ENCODE data around the gene ENGASE.

ENGASE gene

DNA sequence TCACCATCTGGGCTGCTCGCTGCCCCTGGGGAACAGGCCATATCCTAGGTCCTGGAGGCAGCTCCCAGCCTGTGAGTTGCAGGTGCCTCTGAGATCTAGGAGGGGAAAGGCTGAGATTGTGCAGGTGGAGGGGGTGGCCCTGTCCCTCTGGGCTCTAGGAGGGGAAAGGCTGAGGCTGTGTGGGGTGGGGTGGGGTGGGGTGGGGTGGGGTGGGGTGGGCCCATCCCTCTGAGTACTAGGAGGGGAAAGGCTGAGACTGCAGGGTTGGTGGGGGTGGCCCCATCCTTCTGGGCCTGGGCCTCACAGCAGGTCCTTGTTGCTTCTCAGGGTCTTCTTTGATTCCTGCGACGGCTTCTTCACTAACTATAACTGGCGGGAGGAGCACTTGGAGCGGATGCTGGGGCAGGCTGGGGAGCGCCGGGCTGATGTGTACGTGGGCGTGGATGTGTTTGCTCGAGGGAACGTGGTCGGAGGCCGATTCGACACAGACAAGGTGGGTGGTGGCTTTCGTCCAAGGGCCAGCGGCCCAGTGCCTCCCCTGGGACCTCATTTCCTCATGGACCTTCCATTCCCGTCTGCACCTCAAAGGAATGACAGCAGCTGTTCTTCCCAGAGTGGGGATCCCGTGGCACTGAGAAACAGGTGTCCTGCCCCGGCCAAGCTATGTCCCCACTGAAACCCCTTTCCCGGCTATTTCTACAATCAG, 7.1 kb downstream of the ENGASE start:
- no peak for DNase-seq

- DNase-seq = peak; percentile 64
Observed at GRCh38 chr17:79082311-79083190, 7.9 kb downstream of the ENGASE start.

DNA sequence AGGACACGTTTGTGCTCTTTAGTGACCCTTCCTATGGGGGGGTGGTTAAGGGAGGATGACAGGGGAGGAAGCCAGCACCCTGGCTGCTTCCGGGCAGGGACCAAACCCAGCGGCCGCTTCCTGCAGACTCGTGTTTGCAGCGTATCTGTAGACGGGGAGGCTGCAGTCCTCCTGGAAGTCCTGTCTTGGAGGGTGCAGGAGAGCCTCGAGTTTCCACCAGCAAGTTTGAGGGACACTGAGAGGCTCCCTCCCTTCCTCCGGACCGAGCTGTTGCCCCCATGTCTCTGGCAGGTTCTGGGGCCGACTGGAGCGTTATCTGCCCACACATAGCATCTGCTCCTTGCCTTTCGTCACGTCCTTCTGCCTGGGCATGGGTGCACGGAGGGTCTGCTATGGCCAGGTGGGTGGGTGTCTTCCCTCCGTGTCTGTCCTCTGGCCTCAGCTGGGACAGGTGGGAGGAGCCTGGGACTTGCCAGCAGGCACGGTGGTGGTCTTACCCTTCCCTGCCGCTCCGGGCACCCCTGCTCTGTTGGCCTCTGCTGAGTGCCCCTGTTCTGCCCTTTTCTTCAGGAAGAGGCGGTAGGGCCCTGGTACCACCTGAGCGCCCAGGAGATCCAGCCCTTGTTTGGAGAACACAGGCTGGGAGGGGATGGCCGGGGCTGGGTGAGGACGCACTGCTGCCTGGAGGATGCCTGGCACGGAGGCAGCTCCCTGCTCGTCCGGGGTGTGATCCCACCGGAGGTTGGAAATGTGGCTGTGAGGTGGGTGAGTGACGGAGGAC, 8.8 kb downstream of the ENGASE start:
- DNase-seq = no peak

- DNase-seq = no peak
Observed at GRCh38 chr17:79084291-79085153, 9.9 kb downstream of the ENGASE start.

DNA sequence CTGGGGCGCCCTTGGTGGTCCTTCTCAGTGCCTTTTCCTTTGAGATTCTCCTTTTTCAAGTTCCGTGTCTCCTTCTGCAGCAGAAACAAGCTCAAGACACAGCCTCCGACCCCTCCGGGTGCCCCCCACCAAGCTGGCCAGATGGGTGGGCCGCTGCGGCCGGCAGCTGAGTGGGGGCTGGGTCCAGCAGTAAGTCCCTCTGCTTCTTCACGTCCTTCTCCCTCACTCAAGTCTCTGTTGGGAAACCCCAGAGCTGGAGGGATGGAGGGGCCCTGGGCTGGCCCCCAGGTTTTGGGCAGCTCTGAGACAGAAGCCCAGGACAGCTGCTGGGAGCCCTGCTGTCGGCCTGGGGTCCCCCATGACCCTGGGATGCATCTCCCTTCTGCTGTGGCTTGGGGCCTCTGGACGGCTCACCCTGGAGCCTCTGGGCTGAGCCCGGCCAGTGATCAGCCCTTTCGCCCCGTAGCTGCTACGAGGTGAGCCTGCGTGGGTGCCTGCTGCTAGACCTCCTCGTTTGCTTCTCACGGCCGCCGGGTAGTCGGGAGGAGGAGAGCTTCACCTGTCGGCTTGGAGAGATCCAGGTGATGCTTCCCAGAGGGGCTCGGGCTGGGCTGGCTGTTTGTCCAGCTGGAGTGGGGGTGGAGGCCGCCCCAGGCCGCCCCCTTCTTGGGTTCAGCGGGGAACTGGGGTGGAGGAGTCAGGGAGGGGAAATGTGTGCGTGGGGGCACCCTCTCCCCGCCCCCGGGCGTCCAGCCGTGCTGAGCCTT, 10.7 kb downstream of the ENGASE start:
- no peak for DNase-seq

DNA sequence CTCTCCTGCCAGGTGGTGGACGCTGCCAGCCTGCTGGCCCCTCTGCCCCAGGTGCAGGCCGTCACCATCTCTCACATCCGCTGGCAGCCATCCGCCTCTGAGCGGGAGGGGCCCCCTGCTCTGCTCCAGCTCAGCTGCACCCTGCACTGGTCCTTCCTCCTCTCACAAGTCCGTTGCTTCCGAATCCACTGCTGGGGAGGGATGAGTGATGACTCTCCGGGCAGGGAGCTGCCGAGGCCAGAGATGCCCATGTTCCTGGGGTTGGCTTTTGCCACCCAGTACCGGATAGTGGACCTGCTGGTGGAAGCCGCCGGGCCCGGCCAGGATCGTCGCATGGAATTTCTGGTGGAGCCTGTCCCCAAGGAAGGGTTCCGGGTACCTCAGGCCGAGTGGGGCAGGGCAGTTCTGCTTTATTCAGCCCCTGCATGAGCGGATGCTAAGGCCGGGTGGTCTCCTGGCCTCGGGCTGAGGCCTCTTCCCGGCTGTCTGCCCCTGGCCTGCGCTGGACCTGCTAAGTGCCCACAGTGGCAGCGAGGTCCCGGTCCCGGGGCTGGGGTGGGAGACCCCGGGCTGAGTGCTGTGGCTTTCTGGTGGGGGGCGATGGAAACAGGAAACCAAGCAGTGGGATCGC, 11.4 kb downstream of the ENGASE start:
- DNase-seq = no peak

GRCh38 chr17:79086609-79087427, 12.2 kb downstream of the ENGASE start:
- no peak for DNase-seq

- peak; percentile 87 for DNase-seq
Observed at GRCh38 chr17:79087428-79088143, 13.0 kb downstream of the ENGASE start.

DNA sequence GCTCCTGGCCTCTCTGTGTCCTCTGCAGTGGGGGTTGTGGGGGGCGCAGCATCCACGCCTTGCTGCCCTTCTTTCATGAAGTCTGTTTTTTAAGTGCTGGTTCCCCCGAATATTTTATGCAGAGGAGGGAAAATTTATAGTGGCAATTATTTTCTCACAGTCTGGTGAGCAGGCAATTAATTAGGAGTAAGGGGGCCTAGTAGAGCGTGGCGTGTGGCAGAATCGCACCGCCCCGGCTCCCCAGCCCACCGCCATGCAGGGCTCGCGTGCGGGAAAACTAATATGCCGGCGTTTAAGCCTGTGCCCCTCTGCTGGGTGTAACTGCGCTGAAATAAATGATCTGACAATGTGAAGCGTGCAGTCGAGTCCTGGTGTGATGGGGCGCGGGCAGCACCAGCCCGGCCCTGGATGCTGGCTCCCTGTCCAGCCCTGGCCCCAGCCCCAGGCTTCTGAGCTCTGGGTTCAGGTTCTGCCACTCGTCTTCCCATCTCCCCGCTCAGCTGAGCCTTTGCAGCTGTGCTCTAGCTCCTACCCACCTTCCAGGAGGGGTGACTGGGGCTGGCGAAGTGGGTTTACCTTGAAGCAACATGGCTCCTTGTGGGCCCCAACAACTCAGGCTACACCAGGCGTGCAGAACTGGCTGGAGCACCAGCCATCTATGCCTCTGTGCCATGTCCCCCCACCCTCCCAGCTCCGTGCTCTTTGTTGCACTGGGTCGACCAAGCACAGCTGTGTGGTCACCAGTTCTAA, 13.8 kb downstream of the ENGASE start:
- no peak for DNase-seq

GRCh38 chr17:79088997-79089328, 14.3 kb downstream of the ENGASE start:
- no peak for DNase-seq

DNA sequence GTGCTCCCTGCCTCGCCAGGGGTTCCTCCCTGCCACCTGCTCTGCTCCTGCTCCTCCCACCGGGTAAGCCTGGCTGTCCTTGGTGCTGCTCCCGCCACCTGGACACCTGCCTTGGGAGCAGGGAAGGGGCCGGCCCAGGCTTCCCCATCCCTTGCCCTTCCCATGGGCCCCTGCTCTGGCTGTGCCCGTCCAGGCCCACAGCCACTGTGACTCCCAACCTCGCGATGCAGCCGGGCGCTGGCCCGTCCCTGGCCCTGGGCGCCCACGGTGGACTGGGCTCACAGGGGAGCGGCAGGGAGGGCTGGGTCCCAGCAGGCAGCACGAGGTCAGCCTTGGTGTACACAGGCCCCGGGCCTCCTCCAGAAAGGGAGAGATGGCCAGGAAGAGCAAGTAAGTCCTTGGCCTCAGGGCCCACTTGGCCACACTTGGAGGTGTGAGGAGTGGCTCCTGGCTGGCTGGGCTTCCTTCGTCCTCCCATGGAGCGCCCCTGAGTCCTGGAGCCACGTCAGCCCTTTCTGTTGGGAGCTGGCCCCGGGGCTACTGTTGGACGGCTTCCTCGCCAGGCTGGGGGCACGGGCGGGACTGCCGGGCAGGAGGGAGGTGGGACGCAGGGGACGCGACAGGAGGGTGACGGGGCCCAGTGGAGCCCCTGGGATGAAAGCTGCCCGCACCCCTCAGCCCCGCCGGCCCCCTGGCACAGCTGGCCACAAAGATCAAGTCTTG, 15.3 kb downstream of the ENGASE start:
- no peak for DNase-seq

DNA sequence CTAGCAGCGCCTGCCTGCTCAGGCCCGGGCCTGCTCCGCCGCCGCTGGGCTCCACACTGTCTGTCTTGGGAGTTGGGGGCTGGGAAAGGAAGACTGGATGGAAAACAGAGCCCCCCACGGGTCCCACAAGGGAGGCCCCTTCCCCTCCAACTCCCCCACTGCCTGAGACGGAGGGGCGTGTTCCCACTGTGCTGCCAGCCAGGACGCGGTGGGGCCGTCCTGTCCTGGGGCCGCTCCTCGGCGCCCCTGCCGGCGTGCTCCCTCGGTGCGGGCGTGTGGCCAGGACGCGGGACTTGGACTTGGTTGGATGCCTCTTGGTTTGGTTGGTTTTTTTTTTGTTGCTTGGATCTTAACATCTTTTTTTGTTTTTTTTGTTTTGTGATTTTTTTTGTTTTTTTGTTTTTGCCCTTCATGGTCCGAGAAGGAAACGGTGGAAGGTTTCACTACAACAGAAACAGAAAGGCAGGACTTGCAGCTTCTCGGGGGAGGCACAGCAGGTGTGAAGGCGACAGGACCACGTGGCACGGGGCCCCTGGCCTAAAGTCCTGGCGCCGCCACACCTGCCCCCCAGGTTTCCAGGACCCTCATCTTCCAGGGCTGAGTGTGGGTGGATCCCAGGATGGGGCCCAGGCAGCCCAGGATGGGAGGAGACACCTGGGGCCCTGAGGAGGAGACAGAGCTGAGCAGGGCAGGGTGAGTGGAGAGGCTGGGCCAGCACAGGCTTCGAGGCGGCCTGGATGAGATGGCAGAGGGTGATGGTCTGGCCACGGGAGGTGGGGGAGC, 16.0 kb downstream of the ENGASE start:
- no peak for DNase-seq

DNA sequence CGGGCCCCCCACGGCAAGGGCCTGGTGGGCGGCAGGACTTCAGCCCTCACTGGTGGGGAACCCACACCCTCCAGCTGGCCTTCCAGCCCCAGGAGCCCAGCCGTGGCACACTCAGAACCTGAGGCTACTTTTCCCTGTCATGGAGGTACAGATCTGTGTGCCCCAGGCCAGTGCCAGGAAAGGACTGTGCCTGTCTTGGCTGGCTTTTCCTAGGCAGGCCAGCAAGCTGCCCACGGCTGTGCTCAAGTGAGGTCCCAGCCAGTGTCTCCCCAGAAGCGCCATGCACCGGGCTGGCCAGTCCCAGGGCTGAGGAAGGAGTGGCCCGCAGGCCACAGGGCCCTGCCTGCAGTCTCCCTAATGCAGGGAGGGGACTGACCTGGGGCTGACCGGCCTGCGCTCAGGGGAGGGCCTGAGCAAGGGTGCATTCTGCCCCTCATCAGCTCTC, 16.6 kb downstream of the ENGASE start:
- DNase-seq = no peak

DNA sequence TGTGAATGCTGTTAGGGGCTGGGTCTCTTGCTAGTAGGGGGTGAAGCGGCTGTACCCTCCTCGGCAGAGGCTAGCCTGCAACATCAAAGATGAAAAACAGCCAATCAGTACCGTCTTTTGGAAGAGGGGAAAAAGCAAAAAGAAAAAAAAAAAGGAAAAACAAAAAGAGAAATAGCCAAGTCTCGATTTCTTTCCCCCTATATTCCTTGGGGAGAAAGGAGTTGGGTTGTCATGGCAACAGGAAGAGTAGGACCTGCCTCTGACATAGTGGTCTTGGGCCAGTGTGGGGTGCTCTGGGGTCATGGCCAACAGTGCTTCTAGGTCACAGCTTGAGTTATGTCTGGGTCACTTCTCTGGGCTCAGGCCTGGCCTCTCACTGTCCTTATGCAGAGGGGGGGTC, 17.9 kb downstream of the ENGASE start:
- no peak for DNase-seq

DNA sequence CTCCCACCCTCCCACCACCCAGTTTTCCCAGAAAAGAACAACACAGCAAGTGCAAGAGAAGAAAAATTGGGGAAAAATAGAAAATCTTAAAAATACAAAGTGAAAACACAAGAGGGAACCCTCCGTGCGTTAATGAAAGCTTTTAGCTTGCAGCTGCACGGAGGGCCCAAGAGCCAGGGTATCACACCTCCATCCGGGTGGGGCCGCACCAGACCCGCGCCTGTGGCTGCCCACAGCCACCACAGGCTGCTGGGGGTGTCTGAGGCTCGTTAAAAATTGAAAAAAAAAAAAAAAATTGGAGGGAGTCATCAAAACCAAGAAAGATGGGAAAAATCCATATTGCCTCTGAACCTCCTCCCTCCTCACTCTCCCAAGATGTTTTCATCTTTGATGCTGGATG, 18.6 kb downstream of the ENGASE start:
- DNase-seq = no peak

GRCh38 chr17:79094261-79094660, 19.6 kb downstream of the ENGASE start:
- DNase-seq = no peak

- no peak for DNase-seq
Observed at GRCh38 chr17:79095345-79096055, 20.9 kb downstream of the ENGASE start.
